GM19023 (cell line): ENCODE measurements around the gene CAP2.
"Not testable (repeated sequence)": the region's sequence is repeated elsewhere in the genome, so short reads cannot be mapped to it uniquely, and the experiment has no call there.

Source experiments
- ATAC-seq: cut with Tn5 transposase; IDR thresholded peaks from one replicate; pipeline ENCODE4 v1.9.1; 2021; ENCODE audit warnings: mild to moderate bottlenecking, moderate library complexity; ENCODE audit not compliant: unreplicated experiment

The CAP2 gene

DNA sequence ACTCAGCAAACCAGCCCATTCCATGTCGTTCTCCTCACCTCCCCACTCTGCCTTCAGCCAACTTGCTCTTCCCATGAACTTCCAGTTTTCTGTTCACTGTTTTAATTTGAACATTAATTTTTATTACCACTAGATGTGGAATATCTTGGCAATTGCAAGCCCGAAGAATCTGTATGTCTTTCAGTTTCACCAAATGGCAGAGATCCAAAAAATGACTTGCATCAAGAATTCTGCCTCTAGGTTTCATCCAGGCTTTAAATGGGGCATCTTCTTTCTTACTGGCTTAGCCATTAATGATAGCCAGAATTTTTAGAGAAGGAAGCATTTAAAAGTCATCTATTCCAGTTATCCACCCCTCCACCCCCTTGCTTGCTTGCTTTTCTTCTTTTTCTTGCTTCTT is 39.0 kb downstream of the CAP2 start:
- no peak for ATAC-seq

DNA sequence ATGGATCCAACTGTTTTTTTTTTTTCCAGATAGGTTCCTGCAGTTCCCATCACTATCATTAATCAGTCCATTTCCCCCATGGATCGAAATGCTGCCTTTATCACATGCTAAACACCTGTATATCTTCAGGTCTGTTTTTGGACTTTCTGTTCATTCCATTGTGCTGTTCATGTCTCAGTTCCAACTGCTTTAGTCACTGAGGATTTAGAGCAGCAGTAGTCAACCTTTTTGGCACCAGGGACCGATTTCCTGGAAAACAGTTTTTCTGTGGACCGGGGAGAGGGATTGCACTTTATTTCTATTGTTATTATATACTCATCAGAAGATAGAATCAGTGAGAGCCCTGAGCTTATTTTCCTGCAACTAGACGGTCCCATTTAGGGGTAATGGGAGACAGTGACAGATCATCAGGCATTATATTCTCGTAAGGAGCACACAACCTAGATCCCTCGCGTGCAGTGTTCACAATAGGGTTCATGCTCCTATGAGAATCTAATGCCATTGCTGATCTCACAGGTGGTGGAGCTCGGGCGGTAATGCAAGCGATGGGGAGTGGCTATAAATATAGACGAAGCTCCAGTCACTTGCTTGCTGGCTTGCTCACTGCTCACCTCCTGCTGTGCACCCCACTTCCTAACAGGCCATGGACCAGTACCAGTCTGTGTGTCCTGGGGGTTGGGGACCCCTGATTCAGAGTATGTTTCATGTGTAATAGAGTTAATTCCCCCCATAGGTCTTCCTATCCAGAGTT is 46.0 kb downstream of the CAP2 start:
- ATAC-seq = no peak

DNA sequence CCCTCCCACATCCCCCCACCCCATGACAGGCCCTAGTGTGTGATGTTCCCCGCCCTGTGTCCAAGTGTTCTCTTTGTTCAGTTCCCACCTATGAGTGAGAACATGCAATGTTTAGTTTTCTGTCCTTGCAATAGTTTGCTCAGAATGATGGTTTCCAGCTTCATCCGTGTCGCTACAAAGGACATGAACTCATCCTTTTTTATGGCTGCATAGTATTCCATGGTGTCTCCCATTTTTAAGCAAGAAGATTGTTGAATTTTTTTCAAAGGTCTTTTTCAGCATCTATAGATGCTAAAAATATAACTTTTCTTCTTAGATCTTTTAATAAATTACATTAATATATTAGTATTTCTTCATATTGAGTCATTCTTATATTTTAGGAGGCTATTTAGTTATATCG is 47.4 kb downstream of the CAP2 start:
- not testable (repeated sequence) for ATAC-seq

GRCh38 chr6:17442196-17442595 is 48.8 kb downstream of the CAP2 start:
- no peak for ATAC-seq

DNA sequence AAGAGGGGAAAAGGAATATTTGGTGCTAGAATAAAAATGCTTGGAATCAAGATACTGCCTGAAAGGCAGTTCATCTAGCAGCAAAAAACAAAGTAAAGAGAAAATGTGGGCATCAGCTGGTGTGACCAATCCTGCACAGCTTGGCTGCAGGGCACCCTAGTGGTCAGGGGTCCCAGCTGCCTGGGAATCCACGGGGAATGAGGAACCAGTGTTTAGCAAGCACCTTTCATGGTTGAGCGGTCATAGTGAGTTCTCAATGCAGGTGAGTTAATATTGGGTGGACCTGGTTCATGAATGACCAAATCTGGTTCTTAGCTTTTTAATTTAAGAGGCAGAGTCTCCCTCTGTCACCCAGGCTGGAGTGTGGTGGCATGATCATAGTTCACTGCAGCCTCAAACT is 53.3 kb downstream of the CAP2 start:
- no peak for ATAC-seq

GRCh38 chr6:17448165-17448564 is 54.8 kb downstream of the CAP2 start:
- no peak for ATAC-seq

- ATAC-seq = no peak
These were observed 57.0 kb downstream of the CAP2 start for GRCh38 chr6:17450397-17450796.

GRCh38 chr6:17450832-17451231 is 57.4 kb downstream of the CAP2 start:
- no peak for ATAC-seq

DNA sequence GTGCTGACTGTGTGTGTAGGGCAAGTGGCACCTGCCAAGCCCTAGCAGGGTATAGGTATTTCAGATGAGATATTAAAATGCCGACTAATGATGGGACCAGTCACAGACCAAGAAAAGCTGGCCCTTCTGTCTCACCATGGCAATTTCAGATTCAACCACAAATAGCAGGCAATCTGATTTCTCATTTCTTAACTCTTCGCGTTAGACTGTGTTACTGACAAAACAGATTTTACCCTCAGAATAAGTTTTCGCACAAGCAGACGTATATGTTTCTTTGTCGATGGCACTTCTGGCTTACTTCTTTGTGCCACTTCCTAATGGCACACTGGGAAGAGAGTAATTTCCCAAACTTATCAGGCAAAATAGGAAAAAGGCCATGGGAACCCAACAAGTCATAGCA is 58.7 kb downstream of the CAP2 start:
- no peak for ATAC-seq

- no peak for ATAC-seq
These were observed 61.1 kb downstream of the CAP2 start for GRCh38 chr6:17454316-17455005.

GRCh38 chr6:17455919-17456318 is 62.5 kb downstream of the CAP2 start:
- no peak for ATAC-seq

GRCh38 chr6:17456711-17457110 is 63.3 kb downstream of the CAP2 start:
- ATAC-seq = no peak

DNA sequence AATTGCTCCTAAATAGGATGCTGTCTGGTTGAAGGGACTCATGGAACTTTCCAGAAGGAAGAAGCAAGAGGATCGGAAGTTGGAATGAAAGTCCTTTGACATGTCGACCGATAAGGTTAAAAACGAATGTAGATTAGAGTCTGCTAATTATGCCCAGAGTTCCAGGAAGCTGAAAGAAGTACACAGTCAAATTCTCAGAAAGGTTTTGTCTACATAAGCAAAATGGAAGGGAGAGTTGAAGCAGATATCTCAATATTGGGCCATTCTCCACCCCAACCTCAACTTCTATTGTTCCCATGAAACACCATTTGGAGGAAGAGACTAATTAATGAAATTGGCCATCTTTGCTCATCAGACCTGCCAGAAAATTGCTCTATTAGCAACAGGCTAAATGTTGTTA is 64.0 kb downstream of the CAP2 start:
- no peak for ATAC-seq

GRCh38 chr6:17457956-17458355 is 64.6 kb downstream of the CAP2 start:
- no peak for ATAC-seq

DNA sequence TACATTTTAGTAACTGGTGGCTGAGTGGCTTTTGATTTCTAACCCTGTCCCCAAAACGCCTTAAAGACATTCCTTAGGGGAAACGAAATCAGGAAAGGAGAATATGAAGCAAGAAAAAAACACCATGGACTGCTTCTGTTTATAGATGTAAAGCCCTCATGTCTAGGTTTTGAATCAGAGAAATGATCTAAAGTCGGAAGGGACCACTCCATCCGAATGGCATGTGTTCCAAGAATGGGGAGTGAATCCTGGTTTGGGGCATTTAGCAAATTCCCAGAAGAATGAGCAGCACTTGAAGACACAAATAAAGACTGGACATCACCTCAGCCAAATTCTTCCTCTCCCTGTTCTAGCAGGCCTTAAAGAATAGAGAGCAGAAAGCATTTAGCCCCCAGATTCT is 65.6 kb downstream of the CAP2 start:
- no peak for ATAC-seq

DNA sequence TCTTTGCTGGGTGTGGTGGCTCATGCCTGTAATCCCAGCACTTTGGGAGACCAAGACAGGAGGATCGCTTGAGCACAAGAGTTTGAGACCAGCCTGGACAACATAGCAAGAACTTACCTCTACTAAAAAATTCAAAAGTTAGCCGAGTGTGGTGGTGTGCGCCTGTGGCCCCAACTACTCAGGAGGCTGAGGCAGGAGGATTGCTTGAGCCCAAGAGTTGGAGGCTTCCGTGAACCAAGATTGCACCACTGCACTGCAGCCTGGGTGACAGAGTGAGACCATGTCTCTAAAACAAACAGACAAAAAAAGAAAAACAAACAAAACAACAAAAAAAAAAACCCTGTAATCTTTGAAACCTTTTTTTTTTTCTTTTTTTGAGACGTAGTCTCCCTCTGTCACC is 67.5 kb downstream of the CAP2 start:
- ATAC-seq = no peak

GRCh38 chr6:17466147-17466546 is 72.8 kb downstream of the CAP2 start:
- no peak for ATAC-seq

GRCh38 chr6:17466707-17467106 is 73.3 kb downstream of the CAP2 start:
- no peak for ATAC-seq

DNA sequence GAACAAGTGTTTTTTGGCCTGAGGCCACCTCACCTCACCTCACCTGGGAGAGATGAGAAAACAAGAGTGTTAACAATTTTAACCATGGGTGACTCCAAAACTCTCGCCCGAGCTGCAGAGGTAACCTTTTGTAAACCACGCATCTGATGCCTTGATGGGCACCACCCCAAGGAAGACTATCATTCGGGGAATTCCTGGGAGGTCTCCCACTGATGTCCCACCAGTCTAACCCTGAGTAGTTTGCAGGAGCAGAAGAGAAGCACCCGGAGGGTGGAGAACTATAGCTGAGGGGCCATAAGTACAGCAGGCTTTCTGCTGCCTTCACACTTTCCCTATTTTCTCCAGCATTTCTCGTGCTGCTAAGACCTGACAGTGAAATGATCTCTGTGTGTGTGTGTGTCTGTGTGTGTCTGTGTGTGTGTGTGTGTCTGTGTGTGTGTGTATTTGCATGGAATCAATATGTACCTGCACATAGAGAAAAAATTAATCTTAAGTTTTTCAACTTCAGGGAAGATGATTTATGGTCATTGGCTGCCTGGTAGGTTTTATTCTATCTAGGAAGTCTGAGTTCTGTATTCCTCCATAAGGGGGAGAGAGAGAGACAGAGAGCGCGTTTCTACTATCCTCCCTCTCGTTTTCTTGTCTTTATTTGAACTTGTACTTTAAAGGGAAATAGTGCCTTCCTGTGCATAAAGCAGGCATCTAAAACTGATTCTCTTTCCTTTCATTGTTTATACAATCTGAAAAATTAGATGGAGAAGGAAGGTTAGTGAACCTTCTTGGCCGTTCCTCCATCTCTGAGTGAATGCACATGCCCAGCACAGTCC is 75.8 kb downstream of the CAP2 start:
- ATAC-seq = no peak

- no peak for ATAC-seq
These were observed 77.0 kb downstream of the CAP2 start for GRCh38 chr6:17470202-17470937.

GRCh38 chr6:17470938-17471327 is 77.5 kb downstream of the CAP2 start:
- no peak for ATAC-seq
